NCI-H1105 treated with DMSO at 0.1 percent for 48 hours (cell line): Measurements from ENCODE around the gene PLA2G15.

Source experiments
- DNase-seq: peaks from one replicate; lab custom pipeline; 2025; lab: John Stamatoyannopoulos, UW

PLA2G15 gene

GRCh38 chr16:68232335-68232734 is 12.8 kb upstream of the PLA2G15 start:
- no peak for DNase-seq

- DNase-seq, result no peak
Measured at GRCh38 chr16:68233085-68233834, 11.9 kb upstream of the PLA2G15 start.

GRCh38 chr16:68233835-68234187 is 11.4 kb upstream of the PLA2G15 start:
- DNase-seq, result no peak

GRCh38 chr16:68234188-68235107 is 10.7 kb upstream of the PLA2G15 start:
- DNase-seq, result peak; percentile 77

GRCh38 chr16:68235108-68235886 is 9.9 kb upstream of the PLA2G15 start:
- no peak for DNase-seq

GRCh38 chr16:68235887-68236136 is 9.4 kb upstream of the PLA2G15 start, which contains the start of gene ESRP2:
Gene ESRP2, minus strand, starts transcription at chr16:68236127. Its CDS starts 82 bp downstream, at chr16:68236045.
- no peak for DNase-seq

- peak; percentile 45 for DNase-seq
Measured at GRCh38 chr16:68236137-68236825, 8.9 kb upstream of the PLA2G15 start.

GRCh38 chr16:68236826-68237242 is 8.3 kb upstream of the PLA2G15 start:
- DNase-seq, result no peak

GRCh38 chr16:68237243-68238028 is 7.7 kb upstream of the PLA2G15 start:
- peak; percentile 53 for DNase-seq

GRCh38 chr16:68238029-68238345 is 7.2 kb upstream of the PLA2G15 start:
- DNase-seq, result no peak

- DNase-seq, result no peak
Measured at GRCh38 chr16:68242085-68242484, 3.1 kb upstream of the PLA2G15 start.

- no peak for DNase-seq
Measured at GRCh38 chr16:68242926-68243858, 2.0 kb upstream of the PLA2G15 start.

- DNase-seq, result no peak
Measured at GRCh38 chr16:68244481-68244902, 681 bp upstream of the PLA2G15 start.

- DNase-seq, result no peak
Measured at GRCh38 chr16:68246121-68246520, 948 bp downstream of the PLA2G15 start.

GRCh38 chr16:68246666-68247065 is 1.5 kb downstream of the PLA2G15 start:
- DNase-seq, result no peak

GRCh38 chr16:68247400-68247799 is 2.2 kb downstream of the PLA2G15 start:
- DNase-seq, result no peak

GRCh38 chr16:68247932-68248331 is 2.8 kb downstream of the PLA2G15 start:
- DNase-seq, result no peak

GRCh38 chr16:68249371-68249770 is 4.2 kb downstream of the PLA2G15 start:
- no peak for DNase-seq

GRCh38 chr16:68250951-68251350 is 5.8 kb downstream of the PLA2G15 start:
- no peak for DNase-seq

GRCh38 chr16:68251832-68252231 is 6.7 kb downstream of the PLA2G15 start:
- no peak for DNase-seq
